HG02588 (cell line): ENCODE results near the gene TRIM33.

Experiments
- ATAC-seq: cut with Tn5 transposase; IDR thresholded peaks from one replicate; pipeline ENCODE4 v1.9.1; 2021; ENCODE audit warnings: mild to moderate bottlenecking, moderate library complexity; ENCODE audit not compliant: unreplicated experiment

The TRIM33 gene

DNA sequence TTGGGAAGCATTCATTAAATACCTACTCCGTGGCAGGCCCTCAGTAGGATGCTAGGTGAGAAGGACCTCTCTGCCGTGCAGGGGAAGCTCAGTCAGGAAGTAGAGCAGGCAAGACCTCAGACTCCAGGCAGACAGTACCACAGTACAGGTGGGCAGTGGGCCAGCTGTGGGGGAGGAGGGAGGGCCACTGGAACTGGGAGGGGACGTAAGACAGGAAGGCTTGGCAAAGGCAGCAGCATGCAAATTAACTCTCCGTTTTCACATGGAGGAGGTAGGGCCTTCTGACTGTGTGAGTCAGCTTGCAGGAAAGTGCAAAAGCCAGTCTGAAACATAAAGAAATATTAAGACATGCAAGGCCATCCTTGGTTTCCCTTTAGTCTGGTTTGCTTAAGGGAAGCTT lies 157.7 kb downstream of the TRIM33 start:
- ATAC-seq = no peak

DNA sequence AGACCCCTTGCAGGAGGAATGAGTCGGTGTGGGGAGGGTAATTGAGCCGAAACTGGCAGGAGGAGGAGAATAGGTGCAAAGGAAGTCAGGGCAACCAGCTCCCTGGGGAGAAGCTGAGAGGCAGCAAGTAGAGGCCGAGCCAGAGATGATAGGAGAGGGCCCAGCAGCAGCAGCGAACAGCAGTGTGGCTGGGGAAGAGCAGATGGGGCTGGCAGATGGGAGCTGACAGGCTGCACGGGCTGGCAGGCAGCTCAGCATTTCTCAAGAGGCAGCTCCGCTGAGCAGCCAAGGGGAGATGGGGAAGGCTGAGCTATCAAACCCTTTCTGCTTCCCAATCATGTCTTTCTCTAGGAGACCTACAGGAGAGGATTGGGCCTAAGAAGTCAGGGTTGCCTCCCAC lies 158.2 kb downstream of the TRIM33 start:
- no peak for ATAC-seq

DNA sequence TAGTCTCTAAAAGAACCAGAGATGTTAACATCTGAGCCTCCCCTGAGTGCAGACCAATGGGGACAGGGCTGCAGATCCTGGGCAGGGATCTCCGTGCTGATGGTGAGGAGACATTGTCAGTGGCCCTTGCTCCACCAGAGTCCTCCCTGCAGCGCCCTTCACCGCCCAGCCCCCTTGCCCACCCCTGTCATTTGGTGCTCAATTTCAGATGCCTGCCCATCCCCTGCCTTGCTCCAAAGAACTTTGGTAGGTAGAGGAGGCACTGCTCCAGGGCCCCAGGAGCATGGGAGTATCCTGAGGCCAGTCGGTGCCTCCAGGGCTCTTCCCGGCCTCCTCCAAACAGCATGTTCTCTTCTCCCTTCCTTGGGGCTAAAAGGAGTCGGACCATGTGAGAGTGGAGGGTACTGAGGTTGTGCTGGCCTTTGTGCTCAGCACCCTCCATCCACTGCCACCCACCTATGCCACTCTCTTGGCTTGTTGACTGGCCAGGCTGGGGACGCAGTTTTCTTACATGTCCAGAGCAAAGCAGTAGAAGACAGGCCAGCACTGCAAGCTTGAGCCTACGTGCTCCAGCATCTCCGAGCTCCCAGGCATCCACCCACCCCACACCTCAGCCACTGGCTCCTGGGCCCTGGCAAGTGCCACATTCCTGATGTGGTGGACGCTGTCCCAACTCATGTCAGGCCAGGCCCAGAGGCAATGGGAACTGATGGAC lies 160.1 kb downstream of the TRIM33 start:
- ATAC-seq = no peak

DNA sequence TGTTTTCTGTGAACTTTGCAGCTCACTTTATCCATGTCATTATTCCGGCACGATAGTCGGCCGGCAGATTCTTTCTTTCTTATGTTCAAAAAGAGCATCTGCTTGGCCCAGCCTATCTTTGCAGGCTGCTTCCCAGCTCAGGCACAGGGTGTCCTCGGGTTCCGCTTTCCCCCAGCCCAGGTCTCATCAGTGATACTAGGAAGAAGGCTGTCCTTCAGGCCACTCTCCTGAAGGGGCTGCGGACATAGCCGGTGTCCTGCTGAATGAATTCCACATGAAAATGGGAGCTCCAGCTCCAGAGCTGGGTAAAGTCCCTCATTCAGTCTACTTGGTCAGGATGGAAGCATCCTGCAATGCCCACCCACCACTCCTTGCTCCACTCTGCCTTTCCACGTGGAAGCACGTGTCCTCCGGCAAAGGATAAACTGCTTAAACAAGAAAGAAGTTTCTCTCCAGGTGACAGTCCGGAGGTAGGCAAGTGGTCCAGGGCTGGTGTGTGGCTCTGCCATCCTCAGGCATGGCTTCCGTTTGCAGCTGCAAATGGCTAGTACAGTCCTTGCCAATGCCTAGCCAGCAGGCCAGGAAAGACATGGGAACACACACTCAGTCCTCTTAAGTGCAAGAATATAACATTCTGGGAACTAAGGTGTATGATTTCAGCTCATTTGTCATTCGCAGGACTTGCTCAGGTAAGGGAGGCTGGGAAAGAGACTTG lies 161.0 kb downstream of the TRIM33 start:
- ATAC-seq = no peak

DNA sequence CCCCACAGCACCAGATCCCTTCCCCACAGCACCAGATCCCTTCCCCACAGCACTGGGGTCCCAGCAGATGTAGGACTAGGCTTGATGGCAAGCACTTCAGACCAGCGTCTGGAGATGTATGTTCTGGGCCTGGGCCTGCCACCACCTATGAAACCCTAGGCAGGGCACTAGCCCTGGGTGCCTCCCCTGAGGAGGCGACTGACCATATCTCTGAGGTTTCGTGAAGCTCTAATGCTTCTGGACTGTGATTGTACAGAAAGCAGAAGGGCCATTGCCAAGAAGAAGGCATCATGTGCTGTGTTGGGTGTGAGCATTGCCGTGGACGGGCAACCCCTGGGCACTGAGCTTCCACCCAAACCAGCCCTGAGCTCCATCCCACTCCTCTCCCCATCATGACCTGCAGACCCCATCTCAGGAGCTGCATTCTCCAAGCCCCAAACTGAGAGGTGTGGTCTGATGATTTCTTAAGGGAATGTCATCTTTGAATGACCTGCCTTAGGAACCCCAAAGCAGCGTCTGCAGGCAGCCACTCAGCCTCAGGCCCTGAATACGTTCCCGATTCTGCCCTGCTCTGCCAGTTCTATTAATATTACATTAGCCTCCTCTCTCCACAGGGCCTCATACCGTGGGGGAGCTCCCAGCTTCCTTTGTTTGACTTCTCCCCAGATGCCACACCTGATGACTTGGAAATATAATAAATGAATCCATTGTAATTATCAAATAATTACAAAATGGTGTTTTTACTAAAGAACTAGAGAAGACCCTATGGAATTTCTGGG lies 163.4 kb downstream of the TRIM33 start:
- no peak for ATAC-seq

DNA sequence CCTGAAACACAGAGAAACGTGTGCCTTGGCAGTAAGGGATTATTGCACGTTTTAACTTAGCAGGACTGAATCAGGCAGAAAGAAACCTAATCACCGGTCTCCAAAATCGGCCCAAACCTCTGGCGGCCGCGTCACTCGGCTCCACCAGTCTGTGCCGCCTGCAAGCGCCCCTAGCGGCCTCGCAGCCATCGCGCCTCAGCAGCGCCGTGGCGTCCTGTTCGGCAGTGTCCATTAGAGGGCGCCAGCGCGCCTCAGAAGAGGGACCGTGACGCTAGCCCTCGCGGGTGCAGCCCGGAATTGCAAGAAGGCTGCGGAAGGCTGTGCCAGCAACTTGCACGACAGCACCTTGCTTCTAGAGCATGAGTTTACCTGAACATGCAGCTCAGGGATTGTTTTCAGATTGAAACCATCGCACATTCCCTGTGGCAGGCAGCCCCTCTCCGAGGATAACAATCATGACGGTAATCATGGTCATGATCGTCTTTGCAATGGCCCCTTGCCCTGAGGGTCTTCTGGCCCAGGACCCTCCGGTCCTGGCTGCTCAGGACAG lies 164.4 kb downstream of the TRIM33 start:
- ATAC-seq = peak; percentile 98

DNA sequence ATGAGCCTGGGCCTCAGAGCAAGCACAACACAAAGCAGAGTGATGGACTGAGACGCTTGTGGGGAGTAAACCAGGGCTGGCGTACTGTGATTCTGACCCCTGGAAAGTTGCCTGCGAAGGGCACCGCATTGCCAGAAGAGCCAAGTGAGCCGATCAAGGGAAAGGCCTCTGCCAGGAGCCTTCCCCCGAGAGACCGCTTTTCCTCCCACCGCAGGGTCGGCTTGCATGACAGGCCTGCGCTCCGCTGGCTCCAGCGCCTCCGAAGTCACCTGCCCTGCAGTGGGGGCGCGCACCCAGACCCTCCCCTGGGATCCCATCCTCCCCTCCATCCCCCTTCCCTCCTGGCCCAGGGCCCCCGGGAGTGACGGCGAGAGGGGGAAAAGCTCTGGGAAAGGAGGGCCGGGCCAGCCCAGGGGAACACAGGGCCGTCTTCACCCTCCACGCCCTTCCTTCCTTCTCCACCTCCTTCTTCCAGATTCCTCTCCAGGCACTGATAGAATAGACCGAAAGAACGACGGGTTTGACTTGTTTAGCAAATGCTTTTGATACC lies 165.0 kb downstream of the TRIM33 start:
- ATAC-seq = peak; percentile 29

DNA sequence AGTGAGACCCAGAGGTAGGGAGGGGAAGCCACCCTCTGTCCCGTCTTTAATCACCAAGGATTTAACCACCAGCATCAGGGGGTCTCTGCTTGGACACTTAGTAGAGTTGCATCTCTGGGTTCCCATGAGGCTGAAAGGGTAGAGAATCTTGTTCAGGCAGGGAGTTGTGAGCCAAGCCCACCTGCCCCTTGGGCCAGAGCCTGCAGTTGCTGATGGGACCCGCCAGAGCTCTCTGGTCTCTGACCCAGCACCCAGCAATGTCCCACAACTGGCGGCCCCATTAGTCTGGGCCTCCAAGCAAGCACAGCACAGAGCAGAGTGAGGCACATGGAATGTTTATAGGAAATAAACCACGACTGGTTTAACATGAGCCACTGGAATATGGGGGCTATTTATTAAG lies 166.3 kb downstream of the TRIM33 start:
- ATAC-seq = no peak
